Activated CD4-positive, alpha-beta memory T cell treated with anti-CD3 and anti-CD28 coated beads for 36 hours (primary cell): Measurements from ENCODE around the gene ERC1. TPM values are rescaled to one million over a fixed set of nuclear protein-coding genes. Genes with fewer than 3 reads are reported as not detected.
"Not testable (repeated sequence)": the region's sequence is repeated elsewhere in the genome, so short reads cannot be mapped to it uniquely, and the experiment has no call there.

ENCODE experiments used
- CTCF ChIA-PET: fragments of 350-600 bp; sonication (Branson Sonifier 250); formaldehyde crosslinking; loops from one replicate; lab custom pipeline; 2021; ENCODE audit warnings: antibody characterized with exemption, inconsistent platforms; lab: Charles Lee
- POLR2A ChIA-PET: fragments of 350-600 bp; sonication (Branson Sonifier 250); formaldehyde crosslinking; loops from one replicate; lab custom pipeline; 2021; ENCODE audit warnings: antibody characterized with exemption; lab: Charles Lee
- DNase-seq: peaks from one replicate; pipeline ENCODE4 v3.0.0-alpha.2; 2020
- H3K27ac Mint-ChIP-seq: one replicate; pipeline ENCODE4 v1.8.0; 2021; ENCODE audit warnings: mixed read lengths
- H3K27me3 Mint-ChIP-seq: one replicate; pipeline ENCODE4 v1.8.0; 2021; ENCODE audit warnings: mixed read lengths
- H3K36me3 Mint-ChIP-seq: one replicate; pipeline ENCODE4 v1.8.0; 2021; ENCODE audit warnings: mixed read lengths
- H3K4me1 Mint-ChIP-seq: one replicate; pipeline ENCODE4 v1.8.0; 2021; ENCODE audit warnings: low read depth, mixed read lengths
- H3K4me3 Mint-ChIP-seq: one replicate; pipeline ENCODE4 v1.8.0; 2021; ENCODE audit warnings: mild to moderate bottlenecking, mixed read lengths
- H3K9me3 Mint-ChIP-seq: one replicate; pipeline ENCODE4 v1.8.0; 2021; ENCODE audit warnings: mixed read lengths
- intact Hi-C: fragments of 100-400 bp; cut with micrococcal nuclease; formaldehyde crosslinking; loops from one replicate; pipeline ENCODE4 v1.15.1; 2023
- total RNA-seq, 2 experiments: library from RNA; stranded (reverse); gene quantifications; one replicate each; pipeline ENCODE4 v1.2.3, GENCODE V29; 2021

The ERC1 gene
- total RNA-seq, 2 experiments from 2014 or later = 19.1 to 21.8 TPM

GRCh38 chr12:1041478-1041877 lies 50.5 kb downstream of the ERC1 start:
- H3K27me3 Mint-ChIP-seq = no peaks in the 10 kb centered on the region
- peaks cover 4% of the 10 kb centered on the region for H3K4me1 Mint-ChIP-seq
- no peak for DNase-seq
- no peak overlapping the region for H3K27ac Mint-ChIP-seq
- ChIA-PET CTCF (no interaction called here), POLR2A (no interaction called here)
- no peaks in the 10 kb centered on the region for H3K9me3 Mint-ChIP-seq
- H3K4me3 Mint-ChIP-seq = no peak overlapping the region
- H3K36me3 Mint-ChIP-seq = no peaks in the 10 kb centered on the region
- intact Hi-C loops = no loop called here

GRCh38 chr12:1044199-1044598 lies 53.2 kb downstream of the ERC1 start:
- intact Hi-C loops = no loop called here
- ChIA-PET CTCF (no interaction called here), POLR2A (no interaction called here)
- Mint-ChIP-seq H3K27me3 (no peaks in the 10 kb centered on the region), H3K9me3 (no peaks in the 10 kb centered on the region), H3K4me3 (no peak overlapping the region), H3K4me1 (peaks cover 4% of the 10 kb centered on the region), H3K27ac (no peak overlapping the region), H3K36me3 (no peaks in the 10 kb centered on the region)
- DNase-seq = no peak

GRCh38 chr12:1044696-1045095 lies 53.7 kb downstream of the ERC1 start:
- no peaks in the 10 kb centered on the region for H3K27me3 Mint-ChIP-seq
- H3K4me1 Mint-ChIP-seq = peaks cover 2% of the 10 kb centered on the region
- DNase-seq = no peak
- ChIA-PET POLR2A (no interaction called here), CTCF (no interaction called here)
- H3K4me3 Mint-ChIP-seq = no peak overlapping the region
- H3K36me3 Mint-ChIP-seq = no peaks in the 10 kb centered on the region
- H3K9me3 Mint-ChIP-seq = no peaks in the 10 kb centered on the region
- intact Hi-C loops = no loop called here
- no peak overlapping the region for H3K27ac Mint-ChIP-seq

GRCh38 chr12:1046727-1047126 lies 55.7 kb downstream of the ERC1 start:
- Mint-ChIP-seq H3K27me3 (no peaks in the 10 kb centered on the region), H3K9me3 (no peaks in the 10 kb centered on the region), H3K36me3 (no peaks in the 10 kb centered on the region), H3K4me3 (no peak overlapping the region), H3K27ac (no peak overlapping the region), H3K4me1 (peaks cover 4% of the 10 kb centered on the region)
- ChIA-PET CTCF (no interaction called here), POLR2A (no interaction called here)
- intact Hi-C loops = no loop called here
- DNase-seq = no peak

GRCh38 chr12:1047898-1048660 lies 57.1 kb downstream of the ERC1 start:
- no peaks in the 10 kb centered on the region for H3K9me3 Mint-ChIP-seq
- CTCF ChIA-PET = no interaction called here
- POLR2A ChIA-PET = no interaction called here

GRCh38 chr12:1050059-1050707 lies 59.2 kb downstream of the ERC1 start:
- Mint-ChIP-seq H3K27ac (no peak overlapping the region), H3K4me1 (peaks cover 2% of the 10 kb centered on the region), H3K4me3 (no peak overlapping the region), H3K9me3 (no peaks in the 10 kb centered on the region), H3K36me3 (no peaks in the 10 kb centered on the region), H3K27me3 (no peaks in the 10 kb centered on the region)
- ChIA-PET CTCF (no interaction called here), POLR2A (no interaction called here)
- no peak for DNase-seq
- intact Hi-C loops = no loop called here

More at GRCh38 chr12:1047898-1048660, 57.1 kb downstream of the ERC1 start:
- no peak for DNase-seq
- H3K4me1 Mint-ChIP-seq = peaks cover 4% of the 10 kb centered on the region
- intact Hi-C loops = no loop called here
- H3K27me3 Mint-ChIP-seq = no peaks in the 10 kb centered on the region
- H3K36me3 Mint-ChIP-seq = no peaks in the 10 kb centered on the region
- no peak overlapping the region for H3K4me3 Mint-ChIP-seq
- no peak overlapping the region for H3K27ac Mint-ChIP-seq

- not testable (repeated sequence) for H3K27ac Mint-ChIP-seq, DNase-seq
Measured at GRCh38 chr12:1051672-1052071, 60.6 kb downstream of the ERC1 start.

GRCh38 chr12:1053690-1054089 lies 62.7 kb downstream of the ERC1 start:
- CTCF ChIA-PET = interaction anchor here (1.1 kb wide), 1 partner anchor 64 kb away, joined by 4 read pairs; no protein-coding TSS in a partner anchor

More at GRCh38 chr12:1051672-1052071, 60.6 kb downstream of the ERC1 start:
- H3K9me3 Mint-ChIP-seq, intact Hi-C loops, POLR2A ChIA-PET, H3K4me3 Mint-ChIP-seq, CTCF ChIA-PET, H3K4me1 Mint-ChIP-seq, H3K27me3 Mint-ChIP-seq, H3K36me3 Mint-ChIP-seq: not testable (repeated sequence)

GRCh38 chr12:1054117-1054870 lies 63.3 kb downstream of the ERC1 start:
- POLR2A ChIA-PET = no interaction called here

More at GRCh38 chr12:1053690-1054089, 62.7 kb downstream of the ERC1 start:
- POLR2A ChIA-PET = no interaction called here
- DNase-seq = no peak
- Mint-ChIP-seq H3K4me1 (peaks cover 2% of the 10 kb centered on the region), H3K27me3 (no peaks in the 10 kb centered on the region), H3K9me3 (peaks cover 7% of the 10 kb centered on the region), H3K27ac (no peak overlapping the region), H3K36me3 (peaks cover 10% of the 10 kb centered on the region), H3K4me3 (no peak overlapping the region)
- intact Hi-C loops = no loop called here

GRCh38 chr12:1056390-1056789 lies 65.4 kb downstream of the ERC1 start:
- H3K4me3 Mint-ChIP-seq = no peak overlapping the region
- H3K36me3 Mint-ChIP-seq = peaks cover 29% of the 10 kb centered on the region
- no peaks in the 10 kb centered on the region for H3K27me3 Mint-ChIP-seq
- peaks cover 23% of the 10 kb centered on the region for H3K9me3 Mint-ChIP-seq
- ChIA-PET CTCF (no interaction called here), POLR2A (no interaction called here)
- intact Hi-C loops = no loop called here
- no peak for DNase-seq
- H3K4me1 Mint-ChIP-seq = no peaks in the 10 kb centered on the region
- H3K27ac Mint-ChIP-seq = no peak overlapping the region

More at GRCh38 chr12:1054117-1054870, 63.3 kb downstream of the ERC1 start:
- no peak for DNase-seq
- CTCF ChIA-PET = no interaction called here
- peaks cover 15% of the 10 kb centered on the region for H3K36me3 Mint-ChIP-seq
- H3K4me3 Mint-ChIP-seq = no peak overlapping the region
- intact Hi-C loops = no loop called here
- H3K27ac Mint-ChIP-seq = no peak overlapping the region
- H3K9me3 Mint-ChIP-seq = peaks cover 13% of the 10 kb centered on the region
- H3K4me1 Mint-ChIP-seq = peaks cover 2% of the 10 kb centered on the region
- no peaks in the 10 kb centered on the region for H3K27me3 Mint-ChIP-seq

GRCh38 chr12:1058423-1058822 lies 67.4 kb downstream of the ERC1 start:
- H3K27me3 Mint-ChIP-seq = no peaks in the 10 kb centered on the region
- CTCF ChIA-PET = no interaction called here
- no peaks in the 10 kb centered on the region for H3K4me1 Mint-ChIP-seq
- peaks cover 39% of the 10 kb centered on the region for H3K36me3 Mint-ChIP-seq
- peaks cover 30% of the 10 kb centered on the region for H3K9me3 Mint-ChIP-seq
- H3K27ac Mint-ChIP-seq = no peak overlapping the region
- intact Hi-C loops = no loop called here
- POLR2A ChIA-PET = no interaction called here
- H3K4me3 Mint-ChIP-seq = no peak overlapping the region
- no peak for DNase-seq

GRCh38 chr12:1059162-1059561 lies 68.1 kb downstream of the ERC1 start:
- intact Hi-C loops = no loop called here
- H3K27ac Mint-ChIP-seq = no peak overlapping the region
- no peak for DNase-seq
- POLR2A ChIA-PET = no interaction called here
- peaks cover 46% of the 10 kb centered on the region for H3K36me3 Mint-ChIP-seq
- peaks cover 36% of the 10 kb centered on the region for H3K9me3 Mint-ChIP-seq
- no peaks in the 10 kb centered on the region for H3K4me1 Mint-ChIP-seq
- no peak overlapping the region for H3K4me3 Mint-ChIP-seq
- CTCF ChIA-PET = no interaction called here
- no peaks in the 10 kb centered on the region for H3K27me3 Mint-ChIP-seq
